IMR-90 (cell line): ENCODE data around the gene TMEM191B. TPM values are rescaled to one million over a fixed set of nuclear protein-coding genes. Genes with fewer than 3 reads are reported as not detected.
"Not testable (repeated sequence)": the region's sequence is repeated elsewhere in the genome, so short reads cannot be mapped to it uniquely, and the experiment has no call there.

Experiments used
- ATAC-seq: fragments of 200-7000 bp; cut with Tn5 transposase; 2 replicates; pipeline ENCODE4 v1.9.1; 2020; ENCODE audit warnings: low read depth, mild to moderate bottlenecking, moderate library complexity
- BruUV-seq: library from RNA; stranded (reverse); fragments of 400-500 nt; replicated peaks from 2 replicates; lab custom pipeline; 2021; lab: Mats Ljungman, UMichigan
- CTCF ChIA-PET: fragments of 300-600 bp; formaldehyde crosslinking; extraction: SDS; loops from one replicate; lab custom pipeline; 2021; ENCODE audit warnings: antibody characterized with exemption; lab: Yijun Ruan, JAX
- POLR2A ChIA-PET: fragments of 300-600 bp; sonication (Branson Sonifier 250); formaldehyde crosslinking; loops from one replicate; lab custom pipeline; 2022; ENCODE audit warnings: antibody characterized with exemption; ENCODE audit not compliant: unreplicated experiment; lab: Charles Lee
- DNase-seq: peaks from one replicate; pipeline ENCODE4 v3.0.0; 2013
- H2AFZ ChIP-seq: replicated peaks from 2 replicates; pipeline ENCODE3; 2013; ENCODE audit warnings: low read length, mild to moderate bottlenecking; ENCODE audit not compliant: poor library complexity
- H2AK5ac ChIP-seq: 2 replicates; pipeline ENCODE4 v1.6.1; 2013; ENCODE audit warnings: low read depth, low read length, inconsistent platforms
- H2AK9ac ChIP-seq: replicated peaks from 2 replicates; pipeline ENCODE3; 2013; ENCODE audit warnings: mild to moderate bottlenecking, low read depth, low read length, moderate library complexity; ENCODE audit not compliant: poor library complexity
- H2BK120ac ChIP-seq: 2 replicates; pipeline ENCODE4 v1.6.1; 2013; ENCODE audit warnings: low read depth, low read length, inconsistent platforms
- H2BK15ac ChIP-seq: 3 replicates; pipeline ENCODE4 v1.6.1; 2013; ENCODE audit warnings: low read depth, low read length, inconsistent platforms
- H2BK20ac ChIP-seq: 2 replicates; pipeline ENCODE4 v1.6.1; 2013; ENCODE audit warnings: low read depth, mild to moderate bottlenecking, inconsistent platforms, low read length, moderate library complexity
- H2BK5ac ChIP-seq: 2 replicates; pipeline ENCODE4 v1.6.1; 2013; ENCODE audit warnings: mild to moderate bottlenecking, low read depth, low read length, inconsistent platforms; ENCODE audit not compliant: poor library complexity, severe bottlenecking
- H3K14ac ChIP-seq: replicated peaks from 2 replicates; pipeline ENCODE4 v1.6.1; 2013; ENCODE audit warnings: low read depth, low read length, inconsistent platforms
- H3K18ac ChIP-seq: 2 replicates; pipeline ENCODE4 v1.6.1; 2013; ENCODE audit warnings: low read depth, low read length, control low read depth
- H3K23ac ChIP-seq: 2 replicates; pipeline ENCODE4 v1.6.1; 2013; ENCODE audit warnings: low read depth, low read length, inconsistent platforms
- H3K27ac ChIP-seq: 2 replicates; pipeline ENCODE4 v1.5.1; 2013; ENCODE audit warnings: mild to moderate bottlenecking, control low read depth, low read length; ENCODE audit not compliant: insufficient read depth
- H3K27me3 ChIP-seq: 2 replicates; pipeline ENCODE4 v1.6.1; 2013; ENCODE audit warnings: low read length; ENCODE audit not compliant: control insufficient read depth, insufficient read depth
- H3K36me3 ChIP-seq: 2 replicates; pipeline ENCODE4 v1.6.1; 2013; ENCODE audit warnings: low read length, mixed read lengths; ENCODE audit not compliant: control insufficient read depth, insufficient read depth
- H3K4ac ChIP-seq: 2 replicates; pipeline ENCODE4 v1.6.1; 2013; ENCODE audit warnings: low read depth, low read length, inconsistent platforms
- H3K4me1 ChIP-seq: 2 replicates; pipeline ENCODE4 v1.6.1; 2013; ENCODE audit warnings: low read length, mixed read lengths; ENCODE audit not compliant: control insufficient read depth, insufficient read depth
- H3K4me2 ChIP-seq: 2 replicates; pipeline ENCODE4 v1.6.1; 2013; ENCODE audit warnings: low read depth, mild to moderate bottlenecking, control low read depth, low read length, moderate library complexity
- H3K4me3 ChIP-seq: 2 replicates; pipeline ENCODE4 v1.5.1; 2013; ENCODE audit warnings: low read depth, mild to moderate bottlenecking, control low read depth, low read length, moderate library complexity; ENCODE audit not compliant: insufficient read depth
- H3K56ac ChIP-seq: 2 replicates; pipeline ENCODE4 v1.6.1; 2013; ENCODE audit warnings: low read length, inconsistent platforms; ENCODE audit not compliant: insufficient read depth; ENCODE audit errors: extremely low read depth
- H3K79me1 ChIP-seq, 2 experiments: 2 replicates each; pipeline ENCODE4 v1.6.1; 2013; ENCODE audit warnings: low read length in 2 of 2, inconsistent platforms in 1 of 2, low read depth in 1 of 2
- H3K9ac ChIP-seq: 2 replicates; pipeline ENCODE4 v1.6.1; 2013; ENCODE audit warnings: low read depth, low read length, control low read depth
- H3K9me1 ChIP-seq: 2 replicates; pipeline ENCODE4 v1.6.1; 2013; ENCODE audit warnings: low read length, inconsistent platforms; ENCODE audit not compliant: insufficient read depth
- H3K9me3 ChIP-seq: 2 replicates; pipeline ENCODE4 v1.6.1; 2013; ENCODE audit warnings: low read length; ENCODE audit not compliant: control insufficient read depth, insufficient read depth
- H4K20me1 ChIP-seq: 2 replicates; pipeline ENCODE4 v1.6.1; 2013; ENCODE audit warnings: low read length, inconsistent platforms; ENCODE audit not compliant: insufficient read depth
- H4K5ac ChIP-seq: 2 replicates; pipeline ENCODE4 v1.6.1; 2013; ENCODE audit warnings: mild to moderate bottlenecking, low read depth, low read length, control low read depth
- H4K8ac ChIP-seq, 2 experiments: 2 replicates each; pipeline ENCODE4 v1.6.1; 2013; ENCODE audit warnings: low read depth in 2 of 2, low read length in 2 of 2, control low read depth in 1 of 2, inconsistent platforms in 1 of 2
- H4K91ac ChIP-seq: 2 replicates; pipeline ENCODE4 v1.6.1; 2013; ENCODE audit warnings: low read depth, low read length, inconsistent platforms; ENCODE audit not compliant: insufficient read depth
- WGBS, 2 experiments: methylation state at CpG; one replicate each; pipeline versions ENCODE4 v1.1.5 to v1.1.7; 2013; ENCODE audit warnings: missing lambda C conversion rate in 2 of 2; ENCODE audit not compliant: insufficient read length in 1 of 2; ENCODE audit errors: extremely low coverage in 2 of 2; 5-methylcytosine and 5-hydroxymethylcytosine counted together
- dilution Hi-C: fragments of 300-500 bp; cut with HindIII; formaldehyde crosslinking; loops from one replicate; pipeline ENCODE4 v1.14.3; 2018; ENCODE audit warnings: low sequenced_read_pairs; ENCODE audit not compliant: unreplicated experiment
- in situ Hi-C: fragments of 300-500 bp; cut with MboI; formaldehyde crosslinking; loops from 3 replicates; pipeline ENCODE4 v1.14.3; 2019; ENCODE audit warnings: low sequenced_read_pairs, inconsistent platforms, mixed read lengths
- intact Hi-C: fragments of 100-400 bp; cut with micrococcal nuclease; formaldehyde crosslinking; loops from 2 replicates; pipeline ENCODE4 v1.10.0; 2022
- polyA plus RNA-seq, 3 experiments: library from polyadenylated mRNA; depleted of rRNA; stranded (reverse); fragments of >200 nt; gene quantifications; 2 replicates each; pipeline ENCODE4 v1.2.3, GENCODE V29; 2012; ENCODE audit warnings: low replicate concordance in 1 of 3
- total RNA-seq: library from RNA; depleted of rRNA; stranded (reverse); fragments of >200 nt; gene quantifications from 2 replicates; pipeline ENCODE4 v1.2.3, GENCODE V29; 2012

The TMEM191B gene
- total and polyA plus RNA-seq, 2 of the 4 experiments (the other 2 are of a cell fraction), result 0.80 TPM; not detected in 1

DNA sequence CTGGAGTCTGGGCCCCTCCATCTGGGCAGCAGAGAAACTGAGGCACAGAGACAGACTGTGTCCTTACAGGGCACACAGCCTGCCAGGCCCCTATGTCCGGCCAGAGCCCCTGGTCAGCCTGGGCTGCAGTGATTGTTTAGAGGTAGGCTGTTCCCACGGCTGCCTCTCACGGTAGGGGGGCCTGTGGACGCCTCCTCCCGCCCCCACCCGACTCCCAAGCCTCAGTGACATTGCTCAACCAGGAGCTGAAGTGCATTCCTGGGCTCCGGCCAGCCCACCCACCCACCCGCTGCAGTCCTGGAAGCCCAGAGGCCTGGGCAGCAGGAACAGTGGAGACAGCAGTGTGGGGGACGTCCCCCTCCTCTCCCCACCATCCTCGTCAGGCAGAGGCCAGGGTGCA, 14.1 kb upstream of the TMEM191B start:
- H2AFZ ChIP-seq, H3K9me3 ChIP-seq, in situ Hi-C loops, BruUV-seq, H3K4me2 ChIP-seq, H3K4ac ChIP-seq, H3K56ac ChIP-seq, H2AK9ac ChIP-seq, CTCF ChIA-PET, H2BK15ac ChIP-seq, POLR2A ChIA-PET, H4K91ac ChIP-seq, H3K14ac ChIP-seq, ATAC-seq, intact Hi-C loops, H2BK120ac ChIP-seq, H3K27ac ChIP-seq, DNase-seq, H4K8ac ChIP-seq, H4K5ac ChIP-seq, dilution Hi-C loops, H3K79me1 ChIP-seq, H3K18ac ChIP-seq, H3K4me1 ChIP-seq, H3K9me1 ChIP-seq, H3K9ac ChIP-seq, H3K4me3 ChIP-seq, H2BK20ac ChIP-seq, H2BK5ac ChIP-seq, H2AK5ac ChIP-seq, H4K20me1 ChIP-seq, H3K27me3 ChIP-seq, H3K23ac ChIP-seq, H3K36me3 ChIP-seq: not testable (repeated sequence)
- no CpG with 5 or more reads among the region's 10 CpGs for WGBS, 2 experiments

- H3K36me3 ChIP-seq, H2BK15ac ChIP-seq, H2BK5ac ChIP-seq, H2AK9ac ChIP-seq, H2AFZ ChIP-seq, H4K5ac ChIP-seq, H3K4me2 ChIP-seq, H3K9me3 ChIP-seq, H3K23ac ChIP-seq, H3K79me1 ChIP-seq, H3K27ac ChIP-seq, H3K4me1 ChIP-seq, H2BK120ac ChIP-seq, H3K9ac ChIP-seq, in situ Hi-C loops, ATAC-seq, H4K91ac ChIP-seq, DNase-seq, H2AK5ac ChIP-seq, BruUV-seq, H2BK20ac ChIP-seq, H4K20me1 ChIP-seq, H4K8ac ChIP-seq, dilution Hi-C loops, H3K27me3 ChIP-seq, H3K14ac ChIP-seq, H3K56ac ChIP-seq, H3K9me1 ChIP-seq, intact Hi-C loops, POLR2A ChIA-PET, H3K4me3 ChIP-seq, H3K4ac ChIP-seq, H3K18ac ChIP-seq, CTCF ChIA-PET: not testable (repeated sequence)
- no CpG with 5 or more reads among the region's 5 CpGs for WGBS, 2 experiments
Observed at GRCh38 chr22:18518061-18518460, 9.5 kb upstream of the TMEM191B start, which contains the start of gene GGTLC3. Gene GGTLC3 (minus strand): TSS chr22:18518161. CDS start chr22:18517897, 264 bp downstream.
